ENCODE results near the gene SCG2.

- TF ChIP-seq POLR2AphosphoS5 (IDR thresholded peaks at IDR 0.05; ENCODE audit: low read depth, low read length) (no peak), TAF1 (IDR thresholded peaks at IDR 0.05; ENCODE audit: borderline replicate concordance, insufficient read depth, low read length) (no peak), SIN3A (IDR thresholded peaks at IDR 0.05; ENCODE audit: borderline replicate concordance, insufficient read depth, low read length) (no peak), REST (IDR thresholded peaks at IDR 0.05; ENCODE audit: insufficient read depth in 1 of 2, low read depth in 2 of 2, low read length in 2 of 2) (no peak), FOXP2 (optimal IDR thresholded peaks at IDR 0.05; ENCODE audit: borderline replicate concordance, extremely low read depth, extremely low read length, insufficient read depth) (no peak)
These were observed 10.3 kb upstream of the SCG2 start for GRCh38 chr2:223612501-223612900.

Data from PFSK-1 (cell line).